CD4-positive, alpha-beta T cell (primary cell): ENCODE results near the gene PI4K2B. TPM values are rescaled to one million over a fixed set of nuclear protein-coding genes. Genes with fewer than 3 reads are reported as not detected.

Experiments used
- ATAC-seq: fragments of 200-7000 bp; cut with Tn5 transposase; one replicate; pipeline ENCODE4 v1.10.0; 2022; ENCODE audit warnings: mild to moderate bottlenecking; ENCODE audit not compliant: poor library complexity
- CTCF ChIA-PET: fragments of 350-600 bp; sonication (Branson Sonifier 250); formaldehyde crosslinking; loops from one replicate; lab custom pipeline; 2021; ENCODE audit warnings: antibody characterized with exemption, inconsistent platforms; lab: Charles Lee
- POLR2A ChIA-PET: fragments of 350-600 bp; sonication (Branson Sonifier 250); formaldehyde crosslinking; loops from one replicate; lab custom pipeline; 2021; ENCODE audit warnings: antibody characterized with exemption, inconsistent platforms; lab: Charles Lee
- DNase-seq, 14 experiments: peaks; one replicate each; pipeline ENCODE4 v3.0.0-alpha.2; 2013 to 2020; ENCODE audit warnings: mixed read lengths in 2 of 14
- H3K27ac ChIP-seq, 2 donors: one replicate each; pipeline versions ENCODE4 v1.5.1 to v1.7.0; 2013; ENCODE audit warnings: low read length in 2 of 2, low read depth in 1 of 2, mild to moderate bottlenecking in 1 of 2
- H3K27me3 ChIP-seq, 2 experiments: 1 replicate in 1 of 2; 2 replicates in 1 of 2; pipeline versions ENCODE4 v1.6.1 to v1.7.0; 2013; ENCODE audit warnings: low read length in 2 of 2, control low read depth in 1 of 2, mild to moderate bottlenecking in 1 of 2, moderate library complexity in 1 of 2; ENCODE audit not compliant: insufficient read depth in 2 of 2, control insufficient read depth in 1 of 2
- H3K36me3 ChIP-seq: one replicate; pipeline ENCODE4 v1.6.1; 2013; ENCODE audit warnings: low read length, control low read depth; ENCODE audit not compliant: insufficient read depth
- H3K4me1 ChIP-seq: one replicate; pipeline ENCODE4 v1.6.1; 2013; ENCODE audit warnings: low read length, control low read depth; ENCODE audit not compliant: insufficient read depth
- H3K4me3 ChIP-seq: one replicate; pipeline ENCODE4 v1.5.1; 2013; ENCODE audit warnings: mild to moderate bottlenecking, low read length, moderate library complexity
- H3K9me3 ChIP-seq, 2 experiments: 1 replicate in 1 of 2; 2 replicates in 1 of 2; pipeline versions ENCODE4 v1.6.1 to v1.7.0; 2013; ENCODE audit warnings: low read length in 2 of 2, mild to moderate bottlenecking in 2 of 2, control low read depth in 1 of 2, moderate library complexity in 1 of 2; ENCODE audit not compliant: control insufficient read depth in 1 of 2, insufficient read depth in 1 of 2
- H3K27ac Mint-ChIP-seq: one replicate; pipeline ENCODE4 v1.8.0; 2020; ENCODE audit warnings: mixed read lengths
- H3K27me3 Mint-ChIP-seq: one replicate; pipeline ENCODE4 v1.8.0; 2021; ENCODE audit warnings: mixed read lengths
- H3K36me3 Mint-ChIP-seq: one replicate; pipeline ENCODE4 v1.8.0; 2021; ENCODE audit warnings: low read depth, mixed read lengths
- H3K4me1 Mint-ChIP-seq: one replicate; pipeline ENCODE4 v1.8.0; 2021; ENCODE audit warnings: low read depth, mixed read lengths
- H3K4me3 Mint-ChIP-seq: one replicate; pipeline ENCODE4 v1.8.0; 2020; ENCODE audit warnings: mild to moderate bottlenecking, mixed read lengths
- H3K9me3 Mint-ChIP-seq: one replicate; pipeline ENCODE4 v1.8.0; 2020; ENCODE audit warnings: mixed read lengths
- CTCF ChIP-seq: fragments of 200-600 bp; IDR thresholded peaks from one replicate; pipeline ENCODE4 v1.8.0; 2022; ENCODE audit warnings: antibody characterized with exemption, mild to moderate bottlenecking
- intact Hi-C, 2 experiments: fragments of 100-400 bp; cut with DNase I in 1 of 2; cut with micrococcal nuclease in 1 of 2; formaldehyde crosslinking; loops; one replicate each; pipeline versions ENCODE4 v1.15.1 to v1.9.0; 2023 to 2025; cut with DNase I, micrococcal nuclease
- total RNA-seq, 174 experiments: library from RNA in 2 of 174; stranded (reverse) in 2 of 174; gene quantifications; one replicate each; pipeline ENCODE4 v1.2.3 and lab custom pipeline; 2021 to 2026

PI4K2B gene
- total RNA-seq, 2 experiments from 2014 or later = 7.0 to 7.2 TPM

DNA sequence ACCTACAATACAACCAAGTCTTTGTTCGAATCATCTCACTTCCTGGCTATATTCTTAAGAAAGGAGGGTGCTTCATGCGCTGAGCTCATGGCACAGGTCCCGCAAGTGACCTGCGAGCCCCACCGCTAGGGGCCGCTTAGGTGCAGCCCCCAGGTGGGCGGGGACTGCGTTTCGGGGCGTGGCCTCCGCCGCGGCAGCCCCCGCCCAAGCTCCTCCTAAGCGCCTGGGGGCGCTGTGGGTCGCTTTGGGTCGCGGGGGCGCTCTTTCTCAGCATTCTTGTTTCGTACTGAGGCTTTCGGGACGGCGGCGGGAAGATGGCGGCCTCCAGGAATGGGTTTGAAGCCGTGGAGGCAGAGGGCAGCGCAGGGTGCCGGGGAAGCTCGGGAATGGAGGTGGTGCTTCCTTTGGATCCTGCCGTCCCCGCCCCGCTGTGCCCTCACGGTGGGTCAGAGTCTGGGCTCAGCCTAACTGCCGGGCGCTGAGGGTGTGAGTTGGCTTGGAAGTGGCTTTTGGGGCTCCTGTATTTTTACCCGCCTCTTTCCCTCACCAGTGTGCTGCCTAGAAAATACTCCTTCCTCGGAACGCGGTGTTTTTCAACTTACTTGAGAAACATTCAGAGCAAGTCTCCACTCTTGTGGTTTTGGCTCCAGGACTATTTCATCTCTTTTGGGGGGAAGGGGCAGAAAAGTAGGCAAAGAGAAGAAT is 78.8 kb downstream of the PI4K2B start, which contains the start of gene ZCCHC4:
ZCCHC4 (plus strand) TSS at position 279 of the 705 bp plus-strand sequence; CDS start at position 315, 36 bp downstream.
- H3K4me3 ChIP-seq = peak within 1 kb of the TSS; percentile 70
- H3K4me1 ChIP-seq = peaks cover 13% of the 10 kb centered on the region
- Mint-ChIP-seq H3K36me3 (peaks cover 43% of the 10 kb centered on the region), H3K4me3 (peak within 1 kb of the TSS; percentile 97), H3K27ac (peak within 1 kb of the TSS; percentile 90), H3K27me3 (peaks cover 14% of the 10 kb centered on the region), H3K4me1 (peaks cover 16% of the 10 kb centered on the region), H3K9me3 (no peaks in the 10 kb centered on the region)
- H3K27ac ChIP-seq = peak within 1 kb of the TSS; percentile 0 to 40
- ChIA-PET CTCF (interaction anchor here (0.7 to 2.9 kb wide), 39 partner anchors 10 to 1617 kb away, joined by 3 to 71 read pairs (median 4); partner anchors contain the start of genes ANAPC4, DHX15, PI4K2B and SEPSECS), POLR2A (interaction anchor here (0.6 to 3.4 kb wide), 25 partner anchors 9 to 1271 kb away, joined by 3 to 73 read pairs (median 4); partner anchors contain the start of genes ANAPC4, DHX15, PI4K2B and SEPSECS)
- intact Hi-C loops = loop anchor here (1.0 to 5.0 kb wide), 9 partner anchors 64 to 1545 kb away; partner anchors contain the start of genes SEPSECS (in 2 of the 2), ANAPC4 (in 1 of the 2), DHX15 (in 1 of the 2) and PI4K2B (in 1 of the 2)
- peak; percentile 99 for ATAC-seq
- peak; percentile 100 for TF ChIP-seq CTCF
- no peaks in the 10 kb centered on the region for H3K9me3 ChIP-seq
- H3K27me3 ChIP-seq = peaks cover 0 to 3% of the 10 kb centered on the region in 2 experiments
- DNase-seq = peak; percentile 79 to 96 (median 88)
- peaks cover 9% of the 10 kb centered on the region for H3K36me3 ChIP-seq

- H3K4me3 ChIP-seq = peak overlapping the region; percentile 70
- DNase-seq (peak in 3 of 14 experiments; percentile 11 to 39 (median 33)), ATAC-seq (no peak)
- no peaks in the 10 kb centered on the region for H3K9me3 Mint-ChIP-seq
- H3K27me3 ChIP-seq = no peaks in the 10 kb centered on the region
- H3K4me1 Mint-ChIP-seq = peaks cover 16% of the 10 kb centered on the region
- H3K4me1 ChIP-seq = peaks cover 13% of the 10 kb centered on the region
- H3K9me3 ChIP-seq = no peaks in the 10 kb centered on the region
- POLR2A ChIA-PET = interaction anchor here (0.7 to 3.4 kb wide), 15 partner anchors 18 to 728 kb away, joined by 3 to 73 read pairs (median 4); partner anchors contain the start of genes DHX15, PI4K2B and SEPSECS
- peaks cover 9% of the 10 kb centered on the region for H3K36me3 ChIP-seq
- peak overlapping the region; percentile 0 to 40 for H3K27ac ChIP-seq
- peak overlapping the region; percentile 90 for H3K27ac Mint-ChIP-seq
- H3K4me3 Mint-ChIP-seq = peak overlapping the region; percentile 97
- CTCF ChIA-PET = interaction anchor here (0.7 to 2.9 kb wide), 31 partner anchors 9 to 1616 kb away, joined by 3 to 71 read pairs (median 5); partner anchors contain the start of genes ANAPC4, DHX15, PI4K2B and SEPSECS
- TF ChIP-seq CTCF = no peak
- intact Hi-C loops = loop anchor here in 1 of 2 experiments (5.0 kb wide), 5 partner anchors 151 to 1544 kb away; partner anchors contain the start of genes DHX15, SEPSECS, SMIM20 and TBC1D19
- H3K27me3 Mint-ChIP-seq = peaks cover 7% of the 10 kb centered on the region
- H3K36me3 Mint-ChIP-seq = peaks cover 50% of the 10 kb centered on the region
Observed at GRCh38 chr4:25313201-25313895, 79.5 kb downstream of the PI4K2B start.

GRCh38 chr4:25320336-25320735 is 86.5 kb downstream of the PI4K2B start:
- no peak overlapping the region for H3K4me3 ChIP-seq
- Mint-ChIP-seq H3K4me1 (no peaks in the 10 kb centered on the region), H3K36me3 (peaks cover 74% of the 10 kb centered on the region), H3K27ac (no peak overlapping the region), H3K4me3 (no peak overlapping the region), H3K9me3 (no peaks in the 10 kb centered on the region), H3K27me3 (no peaks in the 10 kb centered on the region)
- no peaks in the 10 kb centered on the region for H3K4me1 ChIP-seq
- POLR2A ChIA-PET = no interaction called here
- DNase-seq (no peak), ATAC-seq (no peak)
- intact Hi-C loops = no loop called here
- CTCF ChIA-PET = no interaction called here
- H3K27ac ChIP-seq = no peak overlapping the region
- H3K9me3 ChIP-seq = no peaks in the 10 kb centered on the region
- no peak for TF ChIP-seq CTCF
- no peaks in the 10 kb centered on the region for H3K27me3 ChIP-seq
- peaks cover 12% of the 10 kb centered on the region for H3K36me3 ChIP-seq
